Testis (tissue), 3 donors: Measurements from ENCODE around the gene PLA2G5. TPM values are rescaled to one million over a fixed set of nuclear protein-coding genes. Genes with fewer than 3 reads are reported as not detected.
"Not testable (repeated sequence)": the region's sequence is repeated elsewhere in the genome, so short reads cannot be mapped to it uniquely, and the experiment has no call there.

Experiments
- DNase-seq: peaks from one replicate; pipeline ENCODE4 v3.0.0-alpha.2; 2019
- H3K27ac ChIP-seq, 2 donors: fragments of 200-600 bp; sonication (generic); one replicate each; pipeline ENCODE4 v1.5.1; 2019
- H3K27me3 ChIP-seq: fragments of 200-600 bp; sonication (generic); one replicate; pipeline ENCODE4 v1.5.1; 2019
- H3K36me3 ChIP-seq: fragments of 200-600 bp; sonication (generic); one replicate; pipeline ENCODE4 v1.5.1; 2017; ENCODE audit warnings: low read depth; ENCODE audit errors: missing control alignments
- H3K4me1 ChIP-seq: fragments of 200-600 bp; sonication (generic); one replicate; pipeline ENCODE4 v1.5.1; 2019
- H3K4me3 ChIP-seq, 2 donors: fragments of 200-600 bp; sonication (generic); one replicate each; pipeline ENCODE4 v1.5.1; 2017 to 2019
- H3K9me3 ChIP-seq: fragments of 200-600 bp; sonication (generic); one replicate; pipeline ENCODE4 v1.5.1; 2017
- POLR2A ChIP-seq: fragments of 450-650 bp; IDR thresholded peaks from one replicate; pipeline ENCODE4 v1.6.1; 2017; ENCODE audit warnings: antibody characterized with exemption, mild to moderate bottlenecking, moderate library complexity
- WGBS, 2 donors: methylation state at CpG; one replicate each; pipeline ENCODE4 v1.1.5; 2018; 5-methylcytosine and 5-hydroxymethylcytosine counted together
- intact Hi-C: fragments of 100-400 bp; cut with DNase I; formaldehyde crosslinking; loops from one replicate; pipeline ENCODE4 v1.15.1; 2023; ENCODE audit warnings: low total_unique reads
- polyA plus RNA-seq: library from polyadenylated mRNA; stranded (reverse); fragments of 350-450 nt; fragmentation: Illumina TruSeq; extraction: RNeasy Lipid Tissue Mini Kit (QIAGEN cat#74804); gene quantifications from one replicate; pipeline ENCODE4 v1.2.3, GENCODE V29; 2014; ENCODE audit warnings: low read depth, low replicate concordance; ENCODE audit not compliant: insufficient read depth
- total RNA-seq, 2 donors: library from RNA; depleted of rRNA; stranded (reverse); fragments of >200 nt; gene quantifications; one replicate each; pipeline ENCODE4 v1.2.3, GENCODE V29; 2016
- TF ChIP-seq, protein P1 (sequence below), 3 experiments: fragments of 450-650 bp in 2 of 3; fragments of 200-600 bp in 1 of 3; sonication (generic) in 1 of 3; IDR thresholded peaks; one replicate each; pipeline ENCODE4 v1.5.1; 2016 to 2019; ENCODE audit warnings: antibody characterized with exemption in 3 of 3, mild to moderate bottlenecking in 2 of 3, moderate library complexity in 1 of 3

The PLA2G5 gene
- total and polyA plus RNA-seq, 3 donors from 2014 or later, result 17.6 to 21.2 (median 19.8) TPM

DNA sequence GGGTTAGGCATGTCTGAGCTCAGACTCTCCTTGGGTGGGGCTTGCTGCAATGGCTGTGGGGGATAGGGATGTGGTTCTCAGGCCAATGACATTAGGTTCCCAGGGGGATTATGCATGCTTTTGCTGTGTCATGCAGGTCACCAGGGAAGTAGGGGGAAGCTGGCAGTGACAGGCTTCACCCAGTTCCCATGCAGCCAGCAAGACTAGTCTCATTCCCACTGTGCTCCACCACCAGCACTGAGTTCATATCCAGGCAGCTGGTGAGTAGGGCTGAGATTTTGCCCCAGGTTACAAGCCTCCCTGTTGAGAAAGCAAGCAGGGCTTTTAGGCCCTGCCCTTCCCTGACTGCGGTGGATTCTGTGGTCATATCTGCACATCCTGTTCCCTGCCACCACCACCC, 32.1 kb upstream of the PLA2G5 start:
- Histone ChIP-seq H3K27me3 (no peaks in the 10 kb centered on the region), H3K4me1 (peaks cover 15% of the 10 kb centered on the region), H3K4me3 (no peak overlapping the region), H3K9me3 (no peaks in the 10 kb centered on the region), H3K36me3 (no peaks in the 10 kb centered on the region), H3K27ac (no peak overlapping the region)
- intact Hi-C loops, result no loop called here
- DNase-seq, result no peak
- WGBS, 2 donors, result 64 to 83% methylated on average over 1 of the region's 1 CpG
- TF ChIP-seq POLR2A, result no peak
- TF ChIP-seq, protein P1, sequence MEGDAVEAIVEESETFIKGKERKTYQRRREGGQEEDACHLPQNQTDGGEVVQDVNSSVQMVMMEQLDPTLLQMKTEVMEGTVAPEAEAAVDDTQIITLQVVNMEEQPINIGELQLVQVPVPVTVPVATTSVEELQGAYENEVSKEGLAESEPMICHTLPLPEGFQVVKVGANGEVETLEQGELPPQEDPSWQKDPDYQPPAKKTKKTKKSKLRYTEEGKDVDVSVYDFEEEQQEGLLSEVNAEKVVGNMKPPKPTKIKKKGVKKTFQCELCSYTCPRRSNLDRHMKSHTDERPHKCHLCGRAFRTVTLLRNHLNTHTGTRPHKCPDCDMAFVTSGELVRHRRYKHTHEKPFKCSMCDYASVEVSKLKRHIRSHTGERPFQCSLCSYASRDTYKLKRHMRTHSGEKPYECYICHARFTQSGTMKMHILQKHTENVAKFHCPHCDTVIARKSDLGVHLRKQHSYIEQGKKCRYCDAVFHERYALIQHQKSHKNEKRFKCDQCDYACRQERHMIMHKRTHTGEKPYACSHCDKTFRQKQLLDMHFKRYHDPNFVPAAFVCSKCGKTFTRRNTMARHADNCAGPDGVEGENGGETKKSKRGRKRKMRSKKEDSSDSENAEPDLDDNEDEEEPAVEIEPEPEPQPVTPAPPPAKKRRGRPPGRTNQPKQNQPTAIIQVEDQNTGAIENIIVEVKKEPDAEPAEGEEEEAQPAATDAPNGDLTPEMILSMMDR (IDR thresholded peaks at IDR 0.05), result no peak

DNA sequence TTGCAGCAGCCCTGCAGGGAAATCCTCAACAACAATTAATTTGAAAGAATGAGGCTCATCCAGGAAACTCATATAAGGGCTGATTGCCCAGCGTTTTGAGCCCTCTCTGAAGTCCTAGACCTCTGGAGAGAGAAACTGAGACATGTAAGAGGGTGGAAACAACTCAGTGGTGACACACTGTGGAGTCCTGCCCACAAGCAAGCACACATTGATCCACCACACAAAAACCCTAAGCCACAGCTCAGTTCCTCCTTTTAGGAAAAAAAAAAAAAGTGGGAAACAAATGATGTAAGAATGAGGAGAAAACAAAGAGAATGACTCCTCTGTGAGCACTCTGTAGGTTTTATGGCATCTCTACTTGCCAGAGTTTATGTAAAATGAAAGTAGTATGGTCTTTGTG, 22.9 kb upstream of the PLA2G5 start:
- H3K27me3 ChIP-seq, result no peaks in the 10 kb centered on the region
- intact Hi-C loops, result no loop called here
- no peaks in the 10 kb centered on the region for H3K36me3 ChIP-seq
- H3K9me3 ChIP-seq, result no peaks in the 10 kb centered on the region
- peak overlapping the region in 1 of 2 donors; percentile 30 for H3K27ac ChIP-seq
- H3K4me3 ChIP-seq, result no peak overlapping the region
- DNase-seq, result no peak
- TF ChIP-seq POLR2A, result no peak
- TF ChIP-seq, protein P1 (IDR thresholded peaks at IDR 0.05), result no peak
- WGBS, 2 donors, result 38 to 55% methylated on average over 1 of the region's 1 CpG
- no peaks in the 10 kb centered on the region for H3K4me1 ChIP-seq

DNA sequence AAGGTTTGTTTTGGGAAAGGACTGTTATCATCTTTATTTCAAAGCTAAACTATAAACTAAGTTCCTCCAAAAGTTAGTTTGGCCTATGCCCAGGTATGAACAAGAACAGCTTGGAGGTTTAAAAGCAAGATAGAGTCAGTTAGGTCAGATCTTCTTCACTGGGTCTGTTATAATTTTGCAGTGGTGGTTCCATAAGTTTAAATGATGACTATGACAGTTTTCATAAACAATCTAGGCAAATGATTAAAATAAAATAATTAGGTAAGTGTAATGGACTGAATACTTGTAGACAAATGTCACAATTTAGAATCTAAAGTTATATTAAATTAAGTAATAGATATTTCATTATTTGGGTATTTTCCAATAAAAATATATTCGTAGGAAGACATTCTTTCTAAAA, 21.4 kb upstream of the PLA2G5 start:
- WGBS, 2 donors, result 58 to 60% methylated on average over 1 of the region's 1 CpG
- Histone ChIP-seq H3K9me3 (no peaks in the 10 kb centered on the region), H3K36me3 (no peaks in the 10 kb centered on the region), H3K4me1 (no peaks in the 10 kb centered on the region), H3K27ac (no peak overlapping the region), H3K27me3 (no peaks in the 10 kb centered on the region), H3K4me3 (no peak overlapping the region)
- TF ChIP-seq, protein P1 (IDR thresholded peaks at IDR 0.05), result no peak
- TF ChIP-seq POLR2A, result no peak
- intact Hi-C loops, result no loop called here
- DNase-seq, result no peak

DNA sequence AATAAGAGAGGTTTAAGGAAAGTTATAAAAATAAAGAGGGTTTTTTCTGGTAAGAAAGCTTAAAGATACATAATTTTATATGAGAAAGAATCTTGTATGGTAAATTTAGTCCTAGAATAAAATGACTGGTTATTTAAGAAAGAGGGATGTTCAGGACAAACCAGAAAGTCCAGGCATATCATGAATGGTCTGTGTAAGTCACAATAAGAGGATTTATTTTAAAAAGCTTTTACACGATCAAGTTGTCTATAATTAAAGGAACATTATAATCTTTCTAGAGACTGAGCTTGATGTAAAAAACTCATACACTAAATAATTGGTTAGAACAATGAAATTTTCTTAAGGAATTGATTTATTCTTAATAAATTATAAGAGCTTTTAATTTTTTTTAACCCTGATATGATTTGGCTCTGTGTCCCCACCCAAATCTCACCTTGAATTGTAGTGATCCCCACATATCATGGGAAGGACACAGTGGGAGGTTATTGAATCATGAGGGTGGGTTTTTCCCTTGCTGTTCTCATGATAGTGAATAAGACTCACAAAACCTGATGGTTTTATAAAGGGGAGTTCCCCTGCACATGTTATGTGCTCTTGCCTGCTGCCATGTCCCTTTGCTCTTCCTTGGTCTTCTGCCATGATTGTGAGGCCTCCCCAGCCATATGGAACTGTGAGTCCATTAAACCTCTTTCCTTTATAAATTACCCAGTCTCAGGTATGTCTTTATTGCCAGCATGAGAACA, 20.8 kb upstream of the PLA2G5 start:
- intact Hi-C loops, H3K4me3 ChIP-seq, H3K4me1 ChIP-seq, H3K36me3 ChIP-seq, H3K9me3 ChIP-seq, H3K27ac ChIP-seq, H3K27me3 ChIP-seq, DNase-seq: not testable (repeated sequence)
- WGBS, 2 donors, result 48 to 67% methylated on average over 1 of the region's 1 CpG

DNA sequence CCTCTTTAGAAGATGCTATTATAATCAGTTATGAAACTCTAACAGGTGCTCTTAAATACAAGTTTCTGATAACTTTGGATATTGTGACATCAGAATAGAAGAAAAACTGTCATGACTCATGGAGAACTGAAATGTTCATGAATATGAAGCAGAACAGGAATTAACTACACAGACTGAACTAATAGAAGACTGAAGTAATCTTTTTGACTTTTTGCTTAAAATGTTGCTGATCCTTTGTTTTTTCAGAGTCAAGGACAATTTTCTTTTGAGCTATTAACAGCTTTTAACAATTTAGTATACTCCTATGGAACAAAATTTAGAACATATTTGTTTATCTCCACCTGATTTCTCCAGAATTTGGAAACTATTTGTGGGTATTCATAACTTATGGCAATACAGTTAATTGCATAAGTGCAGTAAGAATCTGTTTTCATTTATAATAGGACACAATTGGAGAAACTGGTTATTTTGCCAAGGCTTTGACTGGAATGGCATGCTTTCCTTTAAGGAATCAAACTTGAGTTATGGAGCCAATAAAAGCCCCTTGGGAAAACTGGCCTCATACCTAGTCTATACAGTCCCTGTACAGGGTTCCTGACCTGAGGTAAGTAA, 18.7 kb upstream of the PLA2G5 start:
- no peak overlapping the region for H3K4me3 ChIP-seq
- no peaks in the 10 kb centered on the region for H3K27me3 ChIP-seq
- intact Hi-C loops, result no loop called here
- H3K4me1 ChIP-seq, result no peaks in the 10 kb centered on the region
- no peaks in the 10 kb centered on the region for H3K9me3 ChIP-seq
- no peak overlapping the region for H3K27ac ChIP-seq
- no peak for DNase-seq
- H3K36me3 ChIP-seq, result no peaks in the 10 kb centered on the region
- TF ChIP-seq POLR2A, result no peak
- TF ChIP-seq, protein P1 (IDR thresholded peaks at IDR 0.05), result no peak
